GM19463 (cell line): ENCODE results near the gene FIGNL2.
"Not testable (repeated sequence)": the region's sequence is repeated elsewhere in the genome, so short reads cannot be mapped to it uniquely, and the experiment has no call there.

Experiments
- ATAC-seq: cut with Tn5 transposase; IDR thresholded peaks from one replicate; pipeline ENCODE4 v1.9.1; 2021; ENCODE audit warnings: mild to moderate bottlenecking, moderate library complexity; ENCODE audit not compliant: unreplicated experiment

Gene FIGNL2

GRCh38 chr12:51819736-51820525 lies 28.6 kb downstream of the FIGNL2 start:
- no peak for ATAC-seq

GRCh38 chr12:51818566-51819300 lies 29.8 kb downstream of the FIGNL2 start:
- no peak for ATAC-seq

GRCh38 chr12:51818086-51818485 lies 30.4 kb downstream of the FIGNL2 start:
- no peak for ATAC-seq

GRCh38 chr12:51817027-51817953 lies 31.2 kb downstream of the FIGNL2 start:
- ATAC-seq: no peak

- no peak for ATAC-seq
Observed at GRCh38 chr12:51815571-51815970, 32.9 kb downstream of the FIGNL2 start.

GRCh38 chr12:51814311-51815088 lies 34.0 kb downstream of the FIGNL2 start:
- ATAC-seq: no peak

GRCh38 chr12:51813931-51814310 lies 34.6 kb downstream of the FIGNL2 start:
- no peak for ATAC-seq

- no peak for ATAC-seq
Observed at GRCh38 chr12:51812871-51813270, 35.6 kb downstream of the FIGNL2 start.

GRCh38 chr12:51811203-51812202 lies 37.0 kb downstream of the FIGNL2 start:
- ATAC-seq: no peak

- no peak for ATAC-seq
Observed at GRCh38 chr12:51809193-51809592, 39.3 kb downstream of the FIGNL2 start.

GRCh38 chr12:51806896-51807295 lies 41.6 kb downstream of the FIGNL2 start:
- ATAC-seq: no peak

GRCh38 chr12:51801027-51801426 lies 47.5 kb downstream of the FIGNL2 start:
- no peak for ATAC-seq

- ATAC-seq: no peak
Observed at GRCh38 chr12:51798501-51798900, 50.0 kb downstream of the FIGNL2 start.

- not testable (repeated sequence) for ATAC-seq
Observed at GRCh38 chr12:51798051-51798450, 50.5 kb downstream of the FIGNL2 start.

GRCh38 chr12:51797301-51797700 lies 51.2 kb downstream of the FIGNL2 start:
- no peak for ATAC-seq

- ATAC-seq: no peak
Observed at GRCh38 chr12:51793201-51793600, 55.3 kb downstream of the FIGNL2 start.

GRCh38 chr12:51792417-51792816 lies 56.1 kb downstream of the FIGNL2 start:
- no peak for ATAC-seq

- ATAC-seq: no peak
Observed at GRCh38 chr12:51788876-51789275, 59.6 kb downstream of the FIGNL2 start.

- no peak for ATAC-seq
Observed at GRCh38 chr12:51785906-51786305, 62.6 kb downstream of the FIGNL2 start.
